GM20431 (cell line): ENCODE results near the gene GRM4.
"Not testable (repeated sequence)": the region's sequence is repeated elsewhere in the genome, so short reads cannot be mapped to it uniquely, and the experiment has no call there.

Experiments used
- in situ Hi-C: fragments of 300-500 bp; cut with MseI, MboI; formaldehyde crosslinking; loops from one replicate; pipeline ENCODE4 v1.15.0; 2020; ENCODE audit warnings: low sequenced_read_pairs; ENCODE audit not compliant: unreplicated experiment

GRM4 gene

GRCh38 chr6:34052071-34052825 is 93.6 kb downstream of the GRM4 start:
- in situ Hi-C loops: loop anchor here (10.0 kb wide), 1 partner anchor 103 kb away; no protein-coding TSS in a partner anchor

- in situ Hi-C loops: loop anchor here (10.0 kb wide), 1 partner anchor 103 kb away; no protein-coding TSS in a partner anchor
These were observed 94.5 kb downstream of the GRM4 start for GRCh38 chr6:34051331-34051919.

DNA sequence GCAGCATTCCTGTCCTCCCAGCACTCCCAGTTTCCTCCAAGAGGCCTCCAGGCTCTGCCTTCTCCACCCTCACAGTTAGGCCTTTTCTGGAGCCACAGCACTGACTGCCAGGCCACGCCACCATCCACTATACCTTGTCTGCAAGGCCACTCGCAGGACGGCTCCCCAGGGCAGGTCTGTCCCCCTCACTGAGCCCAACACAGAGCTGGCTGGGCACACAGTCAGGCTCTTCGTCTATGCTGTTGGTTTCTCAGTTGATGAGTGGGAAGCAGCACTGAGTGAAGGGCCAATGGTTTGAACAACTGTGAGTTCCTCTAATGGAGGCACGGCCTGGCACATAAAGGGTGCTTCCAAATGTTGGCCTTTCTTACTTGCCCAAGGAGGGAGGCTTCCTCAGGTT is 95.2 kb downstream of the GRM4 start:
- in situ Hi-C loops: loop anchor here (10.0 kb wide), 1 partner anchor 104 kb away; no protein-coding TSS in a partner anchor

DNA sequence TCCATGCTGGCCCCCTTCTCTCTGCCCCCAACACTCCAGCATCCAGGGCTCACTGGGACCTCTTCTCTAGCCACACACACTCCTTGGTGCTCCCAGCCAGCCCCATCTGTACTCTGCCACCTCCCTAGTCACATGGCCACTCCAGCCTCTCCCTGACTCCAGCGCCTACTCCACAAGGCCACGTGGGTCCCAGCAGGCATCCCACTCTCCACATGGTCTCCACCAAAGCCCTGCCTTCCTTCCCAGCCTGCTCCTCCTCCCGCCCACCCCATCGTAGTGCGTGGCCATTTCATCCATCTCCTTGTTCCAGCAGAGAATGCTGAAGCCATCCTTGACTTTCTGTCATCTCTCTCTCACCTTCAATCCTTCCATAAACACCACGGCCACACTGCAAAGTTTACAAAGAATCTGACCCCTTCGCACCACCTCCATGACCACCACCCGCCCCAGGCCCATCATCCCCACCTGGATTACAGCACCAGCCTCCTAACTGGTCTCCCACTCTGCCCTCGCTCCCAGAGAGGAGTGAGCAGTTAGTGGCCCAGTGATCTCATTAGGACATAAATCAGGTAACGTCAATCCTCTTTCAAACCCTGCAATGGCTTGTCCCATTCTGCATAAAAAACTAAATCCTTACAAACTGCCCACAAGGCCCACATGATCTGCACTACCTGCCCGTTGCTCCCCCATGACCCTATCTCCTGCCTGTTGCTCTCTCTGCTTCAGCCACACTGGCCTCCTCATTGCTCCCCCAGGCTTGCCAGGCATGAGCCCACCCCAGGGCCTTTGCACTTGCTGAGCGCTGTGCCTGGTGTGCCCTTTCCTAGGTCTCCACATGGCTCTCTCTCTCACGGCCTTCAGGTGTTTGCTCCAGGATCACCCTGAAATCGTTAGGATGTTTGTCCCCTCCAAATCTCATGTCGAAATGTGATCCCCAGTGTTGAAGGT is 96.2 kb downstream of the GRM4 start:
- in situ Hi-C loops: loop anchor here (10.0 kb wide), 1 partner anchor 105 kb away; no protein-coding TSS in a partner anchor

- in situ Hi-C loops: no loop called here
These were observed 97.7 kb downstream of the GRM4 start for GRCh38 chr6:34047913-34048867.

DNA sequence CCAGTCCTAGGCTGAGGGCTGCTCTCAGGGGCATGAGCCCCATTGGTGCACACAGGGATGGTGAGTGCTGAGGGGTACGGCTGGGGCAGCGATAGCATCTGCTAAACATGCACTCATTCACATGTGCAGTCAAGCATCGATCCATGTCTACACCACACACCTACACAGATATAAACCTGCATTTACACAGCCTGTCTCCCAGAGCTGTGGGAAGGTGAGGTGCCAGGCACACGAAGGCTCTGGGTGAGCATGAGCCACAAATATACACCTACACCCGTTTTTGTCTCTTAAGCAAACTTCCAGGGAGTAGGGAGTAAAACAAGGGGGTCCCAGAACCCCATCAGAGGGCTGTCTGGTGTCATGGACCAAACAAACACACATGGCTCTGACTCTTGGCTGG is 99.3 kb downstream of the GRM4 start:
- in situ Hi-C loops: no loop called here

GRCh38 chr6:34045771-34046170 is 100.1 kb downstream of the GRM4 start:
- in situ Hi-C loops: no loop called here

GRCh38 chr6:34044945-34045595 is 100.8 kb downstream of the GRM4 start:
- in situ Hi-C loops: no loop called here

GRCh38 chr6:34043359-34043758 is 102.5 kb downstream of the GRM4 start:
- in situ Hi-C loops: no loop called here

GRCh38 chr6:34041998-34042397 is 103.9 kb downstream of the GRM4 start:
- in situ Hi-C loops: not testable (repeated sequence)

- in situ Hi-C loops: no loop called here
These were observed 104.5 kb downstream of the GRM4 start for GRCh38 chr6:34041385-34041784.

- in situ Hi-C loops: no loop called here
These were observed 105.9 kb downstream of the GRM4 start for GRCh38 chr6:34039943-34040342.

GRCh38 chr6:34037151-34037550 is 108.7 kb downstream of the GRM4 start:
- in situ Hi-C loops: no loop called here

- in situ Hi-C loops: no loop called here
These were observed 109.4 kb downstream of the GRM4 start for GRCh38 chr6:34036357-34037069.

DNA sequence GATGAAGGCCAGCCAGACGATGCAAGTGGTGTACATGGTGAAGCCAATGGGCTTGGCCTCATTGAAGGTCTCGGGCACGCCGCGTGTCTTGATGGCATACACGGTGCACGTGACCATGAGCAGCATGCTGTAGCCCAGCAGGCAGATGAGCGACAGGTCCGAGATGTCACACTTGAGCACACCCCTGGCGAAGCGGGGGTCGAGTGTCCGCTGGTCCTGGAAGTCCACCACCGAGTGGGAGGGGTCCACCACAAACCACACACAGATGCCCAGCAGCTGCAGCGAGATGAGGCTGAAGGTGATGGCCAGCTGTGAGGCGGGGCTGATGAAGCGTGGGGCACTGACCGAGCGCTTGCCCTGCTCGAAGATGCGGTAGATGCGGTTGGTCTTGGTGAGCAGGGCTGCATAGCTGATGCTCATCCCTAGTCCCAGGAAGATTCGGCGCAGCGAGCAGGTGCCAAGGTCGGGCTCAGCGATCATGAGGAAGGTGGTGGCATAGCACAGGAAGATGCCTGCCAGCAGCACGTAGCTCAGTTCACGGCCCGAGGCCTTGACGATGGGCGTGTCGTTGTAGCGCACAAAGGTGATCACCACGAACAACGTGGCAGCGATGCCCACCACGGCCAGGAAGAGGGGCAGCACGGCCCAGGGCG is 110.1 kb downstream of the GRM4 start:
- in situ Hi-C loops: no loop called here

DNA sequence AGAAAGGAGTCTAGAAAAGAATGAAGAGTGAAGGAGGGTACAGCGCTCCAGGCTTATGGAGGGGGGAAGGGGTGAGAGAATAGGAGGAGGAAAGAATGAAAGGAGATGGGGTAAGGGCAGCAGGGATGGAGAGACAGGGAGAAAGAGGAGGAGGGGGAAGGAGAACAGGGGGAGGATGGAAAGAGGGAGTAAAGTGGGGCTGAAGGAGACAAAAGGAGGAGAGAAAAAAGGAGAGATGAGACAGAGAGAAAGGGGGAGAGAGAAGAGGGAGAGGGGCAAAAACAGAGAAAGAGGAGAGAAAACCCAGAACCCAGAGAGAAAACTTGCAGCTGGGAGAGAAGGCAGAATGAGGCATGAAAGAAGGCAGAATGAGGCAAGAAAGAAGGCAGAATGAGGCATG is 110.7 kb downstream of the GRM4 start:
- in situ Hi-C loops: no loop called here

GRCh38 chr6:34032856-34033255 is 113.0 kb downstream of the GRM4 start:
- in situ Hi-C loops: no loop called here
